Right kidney (tissue), 1 donor: ENCODE measurements around the gene TEAD1.

Experiments used
- DNase-seq: peaks from one replicate; pipeline ENCODE4 v3.0.0-alpha.2; 2016

Gene TEAD1

DNA sequence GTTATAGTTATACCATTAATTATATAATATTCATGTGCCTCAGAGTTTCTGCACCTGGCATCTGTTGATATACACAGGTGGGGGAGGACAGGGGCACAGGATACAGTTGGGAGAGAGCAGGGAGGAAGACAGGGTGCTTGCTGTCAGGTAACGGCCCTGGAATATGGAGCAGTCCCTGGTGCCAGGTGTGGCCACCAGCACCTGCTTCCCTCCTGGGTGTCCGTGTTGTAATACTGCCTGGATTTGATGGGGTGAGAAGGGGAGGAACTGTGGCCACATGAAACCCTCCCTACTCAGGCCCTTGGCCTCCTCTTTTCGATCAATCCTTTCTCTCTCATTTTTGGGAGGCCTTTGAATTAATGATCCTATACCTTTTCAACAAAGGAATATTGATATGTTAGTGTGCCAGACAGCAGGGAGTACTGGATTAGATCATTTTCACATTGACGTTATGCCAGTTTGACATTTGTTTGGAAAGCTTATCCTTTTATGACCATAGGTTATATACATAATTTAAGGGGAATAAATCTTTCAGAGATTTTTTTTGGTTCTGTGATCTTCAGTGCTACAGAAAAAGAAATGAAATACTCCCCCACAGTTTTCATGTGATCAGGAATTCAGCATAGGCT, 88.6 kb downstream of the TEAD1 start:
- DNase-seq, result no peak

DNA sequence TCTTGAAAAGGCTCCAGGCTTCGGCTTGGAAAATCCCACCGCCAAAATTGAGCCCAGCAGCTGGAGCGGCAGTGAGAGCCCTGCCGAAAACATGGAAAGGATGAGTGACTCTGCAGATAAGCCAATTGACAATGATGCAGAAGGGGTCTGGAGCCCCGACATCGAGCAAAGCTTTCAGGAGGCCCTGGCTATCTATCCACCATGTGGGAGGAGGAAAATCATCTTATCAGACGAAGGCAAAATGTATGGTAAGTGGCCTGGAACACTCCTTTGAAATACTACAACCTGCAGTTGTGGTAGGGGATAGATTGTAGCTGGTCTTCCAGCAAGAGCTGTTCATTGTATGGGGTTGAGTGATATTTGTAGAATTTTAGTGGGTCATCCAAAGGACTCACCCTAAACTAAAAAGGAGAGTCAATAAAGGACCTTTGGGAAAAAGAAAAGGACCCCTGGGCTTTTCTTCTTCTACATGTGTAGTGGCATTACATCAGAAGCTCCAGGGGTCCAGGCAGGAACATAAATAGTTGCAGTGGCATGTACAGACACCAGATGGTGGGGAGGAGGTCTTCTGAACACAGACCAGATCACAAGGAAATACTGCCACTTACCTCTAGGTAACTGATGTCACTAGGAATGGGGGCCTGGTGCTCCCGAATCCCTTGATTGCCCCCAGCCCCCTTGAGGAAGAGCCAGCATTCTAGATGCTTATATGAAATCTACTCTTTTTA, 90.1 kb downstream of the TEAD1 start:
- no peak for DNase-seq

DNA sequence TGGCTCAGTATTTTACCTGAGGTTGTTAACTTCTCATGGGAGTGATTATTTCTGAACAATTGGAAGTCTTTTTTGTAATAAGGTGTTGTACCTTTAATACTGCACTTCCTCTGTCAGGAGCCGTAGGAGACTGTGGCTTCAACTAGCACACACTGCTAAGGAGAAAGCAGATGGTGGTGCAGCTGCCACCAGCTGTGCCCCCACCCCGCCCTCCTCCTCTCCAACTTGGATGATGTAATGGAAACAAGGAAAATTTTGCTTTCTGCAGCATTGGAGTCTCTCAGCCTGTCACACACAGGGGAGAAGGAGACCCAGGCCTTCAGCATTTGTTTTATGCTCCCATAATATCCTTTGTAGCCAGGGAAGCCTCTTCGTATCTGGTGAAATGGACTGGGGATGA, 91.2 kb downstream of the TEAD1 start:
- DNase-seq, result no peak

DNA sequence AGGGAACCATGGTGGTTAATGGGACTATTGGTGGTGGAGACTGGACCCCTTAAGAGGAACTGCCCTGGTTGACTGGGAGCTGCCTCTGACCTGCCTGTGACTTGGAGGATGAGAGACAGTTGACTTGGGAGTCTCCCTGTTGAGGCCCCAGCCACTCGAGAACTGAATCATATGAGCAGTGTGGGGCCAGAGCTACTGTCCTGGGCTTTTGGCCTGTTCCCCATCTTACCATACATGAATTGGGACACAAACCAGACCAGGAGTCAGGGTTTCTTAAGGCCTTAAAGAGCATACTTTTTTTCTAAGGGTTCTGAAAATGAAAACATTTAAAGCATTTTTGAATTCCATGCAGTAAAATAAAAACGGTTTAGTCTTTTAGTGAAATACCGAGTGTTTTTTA, 92.8 kb downstream of the TEAD1 start:
- DNase-seq, result no peak

DNA sequence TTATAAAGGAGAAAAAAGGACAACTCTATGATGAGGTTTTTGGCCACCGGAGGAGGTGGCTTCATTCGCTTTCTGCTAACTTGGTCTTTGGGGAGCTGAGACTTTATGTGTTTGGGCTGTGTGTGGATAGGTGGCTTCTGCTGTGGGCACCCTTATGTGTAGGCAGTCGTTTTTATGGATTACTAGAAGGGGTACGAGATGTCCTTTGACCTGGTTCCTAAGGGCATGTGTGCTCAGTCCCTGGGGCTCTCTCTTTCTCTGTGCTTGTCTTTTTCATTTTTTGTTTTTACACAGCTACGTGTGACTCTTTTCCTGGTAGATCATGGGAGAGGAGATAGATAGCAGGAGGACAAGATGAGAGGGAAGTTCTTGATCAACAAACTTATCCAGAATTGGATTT, 93.4 kb downstream of the TEAD1 start:
- DNase-seq, result no peak

DNA sequence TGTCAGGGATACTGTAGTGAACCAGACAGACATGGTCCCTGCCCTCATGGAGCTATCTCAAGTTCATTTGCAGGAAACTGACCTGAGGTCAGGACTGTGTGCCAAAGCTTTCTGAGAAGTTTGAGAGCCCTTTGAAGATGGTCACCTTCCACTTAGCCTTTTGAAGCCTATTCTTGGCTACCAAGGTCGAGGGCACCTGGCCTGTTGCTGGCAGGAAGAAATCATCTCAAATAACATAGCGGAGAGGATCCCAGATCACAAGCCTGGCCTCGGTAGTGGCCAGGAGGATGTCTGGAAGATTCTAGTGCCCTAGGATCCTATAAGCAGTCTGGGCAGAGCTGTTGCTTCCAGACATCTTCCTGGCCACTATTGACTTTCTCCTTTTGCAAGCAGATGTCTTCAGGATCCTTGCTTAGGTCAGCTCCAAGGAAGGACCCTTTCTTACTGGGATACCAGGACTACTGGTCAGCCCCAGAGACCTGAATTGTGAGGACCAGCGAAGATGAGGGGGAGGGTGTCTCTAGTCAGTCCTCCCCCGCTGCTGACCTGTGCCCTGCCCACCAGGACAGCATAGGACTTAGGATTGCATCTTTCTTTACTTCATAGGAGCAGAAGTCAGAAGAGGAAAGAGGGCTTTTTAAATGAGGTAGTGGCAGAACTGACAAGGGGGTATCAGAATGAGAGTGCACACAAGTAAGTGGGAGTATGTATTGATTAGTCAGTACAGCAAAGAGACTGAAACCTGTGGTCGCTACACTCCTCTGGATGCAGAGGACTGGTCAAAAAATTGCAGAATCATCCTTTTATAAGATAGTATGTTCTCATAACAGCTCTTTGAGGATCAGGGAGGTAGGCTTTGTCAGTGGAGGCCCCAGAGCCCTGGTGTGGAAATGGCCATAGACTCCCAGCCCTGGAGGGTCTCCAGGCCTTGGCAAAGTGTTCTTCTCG, 94.8 kb downstream of the TEAD1 start:
- DNase-seq, result no peak

DNA sequence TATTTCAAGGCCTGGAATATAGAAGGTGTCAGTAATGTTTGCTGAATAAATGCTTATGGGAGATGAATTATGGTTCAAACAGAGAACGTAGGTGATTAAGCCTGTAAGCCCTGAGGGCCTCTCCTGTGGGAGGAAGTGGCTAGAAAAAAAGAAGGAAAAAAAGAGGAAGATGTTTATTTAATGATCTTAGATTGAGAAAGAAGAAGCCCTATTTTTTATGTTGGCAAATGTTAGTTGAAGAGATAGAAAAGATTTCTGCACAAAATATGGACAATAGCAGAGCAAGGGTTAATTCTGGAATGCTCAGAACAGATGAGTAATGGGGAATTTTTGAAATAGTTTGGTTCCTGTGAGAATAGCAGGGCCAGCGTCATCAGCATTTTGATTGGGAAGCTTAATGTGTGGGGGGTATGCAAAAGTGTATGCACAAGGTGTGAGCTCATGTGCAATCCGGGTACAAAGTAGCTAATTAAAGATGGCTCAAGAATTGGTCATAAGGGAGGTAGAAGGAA, 95.7 kb downstream of the TEAD1 start:
- no peak for DNase-seq

DNA sequence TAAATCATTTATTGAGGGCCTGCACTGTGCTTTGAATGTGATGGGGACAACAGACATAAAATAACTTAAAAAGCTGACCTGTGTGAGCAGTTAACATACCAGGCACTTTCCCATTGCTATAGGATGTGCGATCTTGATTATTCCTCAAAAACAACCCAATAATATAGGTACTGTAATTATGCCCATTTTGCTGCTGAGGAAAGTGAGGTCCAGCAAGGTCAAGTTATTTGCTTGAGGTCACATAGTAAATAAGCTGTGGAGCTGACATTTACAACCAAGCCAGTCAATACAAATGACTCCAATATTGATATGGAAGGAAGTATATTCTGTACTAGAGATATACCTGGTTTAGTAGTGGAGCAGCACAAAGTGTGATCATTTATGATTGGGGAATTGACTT, 96.2 kb downstream of the TEAD1 start:
- no peak for DNase-seq

DNA sequence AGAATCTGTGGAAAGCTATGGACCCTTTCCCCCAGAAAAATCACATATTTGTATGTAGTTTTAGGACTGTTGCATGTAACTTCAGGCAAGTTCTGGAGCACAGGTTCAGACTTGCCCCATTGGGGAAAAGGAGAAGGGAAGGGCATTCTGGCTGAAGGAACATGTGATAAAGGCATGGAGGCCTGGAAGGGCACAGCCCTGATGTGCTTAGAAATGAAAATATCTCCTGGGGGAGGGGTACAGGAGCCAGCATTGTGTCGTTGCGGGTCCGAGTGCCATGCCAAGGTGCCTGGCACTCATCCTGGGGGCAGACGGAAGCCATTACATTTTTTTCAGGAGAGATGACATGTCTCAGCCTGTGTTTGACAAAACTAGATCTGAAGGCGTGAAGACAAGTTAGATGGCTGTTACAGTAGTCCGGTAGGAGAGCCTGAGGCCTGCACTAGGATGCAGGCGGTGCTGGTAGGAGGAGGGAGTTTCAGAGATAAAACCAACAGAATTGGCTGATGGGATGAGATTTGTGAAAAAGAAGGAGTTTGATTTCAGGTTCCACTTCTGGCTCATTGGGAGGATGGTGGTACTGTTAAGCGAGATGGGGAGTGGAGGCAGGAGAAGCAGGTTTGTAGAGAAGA, 96.9 kb downstream of the TEAD1 start:
- no peak for DNase-seq

DNA sequence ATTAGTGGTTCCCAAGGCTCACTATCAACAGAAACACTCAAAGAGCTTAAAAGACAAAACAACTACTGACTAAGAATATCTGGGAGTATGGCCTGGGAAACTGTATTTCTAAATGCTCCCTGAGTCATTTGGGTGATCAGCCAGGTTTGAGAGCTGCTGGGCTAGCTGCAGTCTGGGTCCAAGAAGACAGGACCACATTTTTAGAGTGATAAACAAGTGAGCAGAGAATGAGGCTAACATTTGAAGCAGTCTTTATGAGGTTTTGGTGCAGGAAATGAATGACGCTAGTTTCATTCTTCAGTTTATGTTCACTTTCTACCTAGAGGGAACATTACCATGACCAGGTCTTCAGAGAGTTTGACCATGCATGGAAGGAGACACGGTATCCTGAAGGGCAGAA, 97.7 kb downstream of the TEAD1 start:
- DNase-seq, result no peak

DNA sequence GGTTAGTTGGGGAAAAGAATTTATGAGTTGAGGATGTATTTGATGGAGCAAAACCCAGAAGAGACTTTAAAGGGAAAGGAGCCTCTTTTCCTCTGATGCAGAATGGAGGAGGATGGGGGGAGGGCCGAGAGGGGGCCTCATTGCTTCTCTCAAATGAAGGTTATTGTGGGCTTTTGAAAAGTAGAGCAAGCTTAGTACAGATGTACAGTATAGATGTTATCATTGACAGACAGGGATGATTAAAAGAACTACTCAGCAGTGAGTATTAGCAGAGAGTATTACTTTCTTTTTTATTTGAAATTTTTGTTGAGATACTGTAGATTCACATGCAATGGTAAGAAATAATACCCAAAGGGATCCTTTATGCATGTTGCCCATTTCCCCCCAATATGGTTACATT, 98.1 kb downstream of the TEAD1 start:
- no peak for DNase-seq

DNA sequence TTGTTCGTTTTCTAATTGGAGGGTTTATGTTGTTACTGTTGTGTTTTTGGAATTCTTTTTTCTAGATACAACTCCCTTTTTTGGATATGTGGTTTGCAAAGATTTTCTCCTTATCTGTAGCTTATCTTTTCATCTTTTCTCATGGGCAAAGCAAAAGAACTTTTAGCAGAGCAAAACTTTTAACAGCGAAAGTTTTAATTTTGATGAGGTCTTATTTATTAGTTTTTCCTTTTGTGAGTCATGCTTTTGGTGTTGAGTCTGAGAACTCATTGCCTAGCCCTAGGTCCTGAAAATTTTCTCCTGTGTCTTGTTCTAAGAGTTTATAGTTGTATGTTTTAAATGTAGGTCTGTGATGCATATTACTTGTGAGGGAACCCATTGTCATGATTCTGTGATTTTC, 99.4 kb downstream of the TEAD1 start:
- no peak for DNase-seq

DNA sequence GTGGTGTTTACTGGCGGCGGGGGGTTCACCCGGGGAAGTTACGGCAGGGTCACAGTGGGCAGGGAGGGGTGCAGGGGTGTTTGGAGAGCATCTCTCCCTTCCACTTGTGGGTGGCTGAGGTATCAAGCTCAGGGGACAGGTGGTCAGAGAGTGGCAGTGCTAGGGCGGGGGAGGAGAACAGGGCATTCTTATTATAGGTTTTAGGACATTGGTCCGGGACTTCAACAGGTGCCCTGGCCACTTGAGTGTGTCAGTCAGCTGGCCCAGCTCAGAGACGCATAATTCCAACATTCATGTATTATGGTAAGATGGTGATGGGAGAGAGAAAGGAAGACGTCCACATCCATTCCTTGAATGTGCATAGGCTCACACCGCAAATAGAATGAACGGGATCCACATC, 101.7 kb downstream of the TEAD1 start:
- no peak for DNase-seq

DNA sequence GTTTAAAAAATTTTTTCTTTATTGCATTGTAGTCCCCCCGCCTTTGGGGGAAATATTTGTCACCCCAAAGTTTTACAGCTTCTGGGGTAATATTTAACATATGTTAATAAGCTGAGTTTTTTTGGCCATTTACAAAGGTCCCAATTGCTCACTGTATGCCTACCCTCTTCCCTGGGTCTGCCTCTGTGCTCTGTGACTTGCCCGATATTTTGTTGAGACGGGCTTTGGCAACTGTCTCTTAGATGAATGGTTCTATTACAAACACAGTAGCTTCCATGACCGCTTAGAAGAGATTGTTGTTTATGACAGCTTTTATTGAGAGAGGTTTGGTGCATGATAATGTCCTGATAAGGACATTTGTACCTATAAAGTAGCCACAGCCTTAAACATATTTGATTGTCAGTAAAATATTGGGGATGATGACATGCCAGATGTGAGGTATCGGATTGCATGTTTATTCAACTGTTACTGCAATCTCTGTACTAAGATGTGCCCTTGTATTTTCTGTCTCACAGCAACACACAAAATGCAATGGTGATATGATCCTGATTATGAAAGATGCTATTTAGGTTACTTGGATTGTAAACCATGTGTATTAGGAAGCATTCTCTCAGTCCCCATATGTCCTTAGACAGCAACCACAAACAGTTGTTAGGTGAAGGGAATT, 103.1 kb downstream of the TEAD1 start:
- DNase-seq, result no peak

DNA sequence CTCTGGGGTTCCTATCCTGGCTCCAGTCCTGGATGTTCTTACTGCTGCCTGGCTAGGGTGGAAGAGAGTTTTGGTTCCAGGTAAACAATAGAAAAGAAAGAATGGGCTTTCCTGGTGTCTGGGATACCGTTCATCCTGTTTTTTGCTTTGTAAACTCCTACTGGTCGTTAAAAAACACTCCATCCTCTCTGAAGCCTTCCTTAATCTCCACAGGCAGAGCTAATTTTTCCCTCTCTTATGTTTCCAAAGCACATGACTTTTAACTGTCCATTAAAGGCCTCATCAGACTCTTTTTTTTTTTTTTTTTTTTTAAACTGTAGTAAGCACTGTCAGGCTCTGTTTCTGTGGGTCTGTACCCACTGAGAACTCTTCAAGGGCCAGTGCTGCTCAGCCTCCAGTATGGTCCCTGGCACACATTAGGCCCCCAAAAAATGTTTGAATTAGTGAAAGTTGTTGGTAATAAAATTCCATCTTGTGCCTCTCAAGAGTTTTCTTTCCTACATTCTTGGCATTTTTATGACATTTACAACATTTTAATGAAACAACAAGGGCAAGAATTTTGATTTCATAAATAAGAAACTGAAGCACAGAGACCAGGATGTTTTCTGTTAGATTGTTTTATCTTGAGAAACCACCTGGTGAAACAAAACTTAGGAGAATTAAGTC, 104.2 kb downstream of the TEAD1 start:
- DNase-seq, result no peak

DNA sequence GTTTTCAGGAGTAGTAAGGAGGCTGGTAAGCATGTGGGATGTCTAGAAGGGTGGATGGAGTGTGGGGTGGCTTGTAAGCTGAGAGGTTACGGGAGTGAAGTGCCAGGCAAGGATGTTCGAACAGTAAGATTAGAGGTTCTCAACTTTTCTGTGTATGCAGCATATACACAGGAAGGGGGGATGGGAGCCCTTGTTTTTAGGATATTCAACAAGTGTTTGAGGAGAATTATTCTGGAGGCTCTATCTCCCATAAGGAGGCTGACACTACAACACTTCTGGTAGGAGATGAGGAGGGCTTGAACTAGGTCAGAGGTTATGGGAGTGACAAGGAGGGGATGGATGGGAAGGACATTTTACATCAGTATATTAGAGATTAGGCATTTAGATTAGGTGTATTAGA, 109.5 kb downstream of the TEAD1 start:
- no peak for DNase-seq

DNA sequence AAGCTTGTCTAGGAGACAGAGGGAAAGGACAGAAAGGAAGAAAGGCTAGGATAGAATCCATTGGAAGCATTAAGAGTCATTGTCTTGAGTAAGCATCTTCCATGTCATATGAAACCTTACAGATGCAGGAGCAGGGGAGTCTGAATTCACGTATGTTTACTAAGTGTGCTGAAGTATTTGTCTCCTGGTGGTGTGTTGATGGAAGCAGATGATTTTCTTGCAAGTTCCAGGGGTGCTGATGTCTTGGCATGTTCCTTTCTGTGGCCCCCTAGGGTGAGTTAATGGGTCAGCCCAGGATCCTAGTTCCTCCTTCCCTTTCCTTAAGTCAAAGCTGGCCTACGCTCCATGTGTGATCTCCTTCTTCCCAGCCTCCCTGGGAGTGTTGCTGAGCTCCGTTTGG, 110.2 kb downstream of the TEAD1 start:
- DNase-seq, result no peak

DNA sequence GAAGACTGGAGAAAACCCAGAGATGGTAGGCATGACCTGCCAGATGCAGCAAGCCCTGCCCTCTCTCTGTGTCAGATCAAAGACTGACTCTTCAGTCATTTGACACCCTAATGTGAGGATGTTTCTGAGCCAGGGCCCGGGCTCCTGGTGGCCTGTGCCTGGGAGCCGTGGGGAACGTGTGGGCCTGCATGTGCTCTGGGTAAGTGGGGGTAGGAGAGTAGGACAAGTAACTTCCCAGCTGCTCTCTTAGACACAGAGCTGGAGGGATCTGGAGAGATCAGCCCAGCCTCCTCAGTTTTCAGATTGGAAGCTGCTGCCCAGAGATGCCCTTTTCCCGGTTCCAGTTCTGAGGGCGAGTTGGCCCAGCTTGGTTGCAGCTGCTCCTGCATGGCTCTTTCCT, 110.8 kb downstream of the TEAD1 start:
- no peak for DNase-seq

DNA sequence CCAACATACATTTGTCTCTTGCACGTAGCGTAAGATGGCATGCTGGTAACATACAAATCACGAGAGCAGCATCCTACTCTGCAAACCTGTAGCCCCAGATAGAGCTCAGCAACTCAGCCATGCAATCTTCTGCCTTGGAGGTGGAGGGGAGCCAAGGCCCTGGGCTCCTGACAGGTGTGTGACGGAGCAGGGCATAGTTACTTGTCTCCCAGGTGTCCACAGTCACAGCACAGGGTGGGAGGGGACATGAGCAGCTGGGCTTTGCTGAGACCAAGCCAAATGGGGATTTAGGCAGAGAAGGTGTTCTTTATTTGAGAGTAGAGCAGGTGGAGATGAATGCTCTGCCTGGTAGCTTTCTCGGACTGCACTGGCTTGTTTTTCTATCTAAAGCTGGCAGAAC, 111.7 kb downstream of the TEAD1 start:
- DNase-seq, result no peak

DNA sequence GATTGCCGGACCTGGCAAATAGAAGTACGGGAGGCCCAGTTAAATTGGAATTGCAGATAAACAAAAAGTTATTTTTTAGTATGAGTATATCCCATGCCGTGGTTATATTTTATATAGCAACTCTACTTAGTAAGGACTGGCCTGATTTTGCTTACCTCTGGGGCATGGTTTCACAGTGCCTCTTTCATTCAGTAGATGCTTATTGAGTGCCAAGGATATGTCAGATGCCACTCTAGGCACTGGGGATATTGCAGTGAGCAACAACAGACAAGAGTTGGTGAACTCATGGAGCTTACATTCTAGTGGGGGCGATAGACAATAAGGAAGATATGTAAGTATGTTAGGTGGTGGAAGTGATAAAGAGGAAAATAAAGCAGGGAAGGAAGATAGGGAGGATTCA, 112.2 kb downstream of the TEAD1 start:
- no peak for DNase-seq

DNA sequence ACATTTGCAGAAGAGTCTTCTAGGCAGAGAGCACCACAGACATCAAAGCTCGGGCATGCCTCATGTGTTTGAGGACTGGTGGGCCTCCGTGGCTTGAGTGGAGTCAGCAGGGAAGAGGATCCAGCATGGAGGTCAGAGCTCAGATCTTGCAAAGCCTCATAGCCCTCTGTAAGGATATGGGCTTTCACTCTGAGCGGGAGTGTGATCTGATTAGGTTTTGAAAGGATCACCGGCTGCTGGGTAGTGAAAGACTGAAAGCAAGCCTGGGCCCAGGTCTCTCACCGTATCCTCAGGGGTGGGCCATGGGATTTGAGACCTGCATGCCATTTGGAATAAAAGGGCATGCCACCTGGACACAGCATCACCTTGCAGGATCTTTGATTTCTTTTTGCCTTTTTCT, 112.7 kb downstream of the TEAD1 start:
- no peak for DNase-seq

DNA sequence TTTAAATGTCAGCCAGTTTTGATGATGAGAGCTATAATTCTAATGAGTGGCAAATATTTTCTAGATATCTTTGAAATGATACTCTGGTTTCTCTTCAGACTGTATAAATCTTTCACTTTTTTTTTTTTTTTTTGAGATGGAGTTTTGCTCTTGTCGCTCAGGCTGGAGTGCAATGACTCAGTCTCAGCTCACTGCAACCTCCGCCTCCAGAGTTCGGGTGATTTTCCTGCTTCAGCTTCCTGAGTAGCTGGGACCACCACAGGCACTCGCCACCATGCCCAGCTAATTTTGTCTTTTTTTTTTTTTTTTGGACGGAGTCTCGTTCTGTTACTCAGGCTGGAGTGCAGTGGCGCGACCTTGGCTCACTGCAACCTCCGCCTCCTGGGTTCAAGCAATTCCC, 113.6 kb downstream of the TEAD1 start:
- no peak for DNase-seq
